ENCODE measurements around the gene TNIP2. TPM values are rescaled to one million over a fixed set of nuclear protein-coding genes. Genes with fewer than 3 reads are reported as not detected.

The TNIP2 gene
- total RNA-seq, 2 donors from 2014 or later, result 80.9 to 89.3 TPM

GRCh38 chr4:2715426-2715825 is 40.7 kb downstream of the TNIP2 start:
- Mint-ChIP-seq H3K4me1 (ENCODE audit: low read depth in 2 of 2) (peaks cover 17 to 21% of the 10 kb centered on the region in 2 donors), H3K27ac (peak overlapping the region in 1 of 2 donors; percentile 32), H3K4me3 (no peak overlapping the region), H3K9me3 (no peaks in the 10 kb centered on the region), H3K27me3 (no peaks in the 10 kb centered on the region), H3K36me3 (peaks cover 7% of the 10 kb centered on the region)
- DNase-seq (ENCODE audit: low spot score), result no peak
- ATAC-seq, result no peak

- Mint-ChIP-seq H3K9me3 (no peaks in the 10 kb centered on the region), H3K4me3 (no peak overlapping the region), H3K36me3 (peaks cover 7% of the 10 kb centered on the region), H3K4me1 (ENCODE audit: low read depth in 2 of 2) (peaks cover 17 to 21% of the 10 kb centered on the region in 2 donors), H3K27ac (no peak overlapping the region), H3K27me3 (no peaks in the 10 kb centered on the region)
- DNase-seq (ENCODE audit: low spot score), result no peak
- no peak for ATAC-seq
These were observed 41.2 kb downstream of the TNIP2 start for GRCh38 chr4:2714918-2715317.

- Mint-ChIP-seq H3K4me3 (peak overlapping the region; percentile 32), H3K9me3 (no peaks in the 10 kb centered on the region), H3K27ac (peak overlapping the region; percentile 63 to 75), H3K36me3 (peaks cover 7% of the 10 kb centered on the region), H3K27me3 (no peaks in the 10 kb centered on the region), H3K4me1 (ENCODE audit: low read depth in 2 of 2) (peaks cover 17 to 21% of the 10 kb centered on the region in 2 donors)
- DNase-seq (ENCODE audit: low spot score) (no peak), ATAC-seq (no peak)
These were observed 41.9 kb downstream of the TNIP2 start for GRCh38 chr4:2714061-2714770.

- Mint-ChIP-seq H3K27ac (peak overlapping the region; percentile 63 to 75), H3K36me3 (peaks cover 7% of the 10 kb centered on the region), H3K4me1 (ENCODE audit: low read depth in 2 of 2) (peaks cover 17 to 21% of the 10 kb centered on the region in 2 donors), H3K4me3 (peak overlapping the region; percentile 32), H3K9me3 (no peaks in the 10 kb centered on the region), H3K27me3 (no peaks in the 10 kb centered on the region)
- no peak for ATAC-seq
- no peak for DNase-seq (ENCODE audit: low spot score)
These were observed 42.8 kb downstream of the TNIP2 start for GRCh38 chr4:2713337-2713736.

- Mint-ChIP-seq H3K27me3 (no peaks in the 10 kb centered on the region), H3K36me3 (peaks cover 7% of the 10 kb centered on the region), H3K9me3 (no peaks in the 10 kb centered on the region), H3K4me1 (ENCODE audit: low read depth in 2 of 2) (peaks cover 17 to 21% of the 10 kb centered on the region in 2 donors), H3K4me3 (no peak overlapping the region), H3K27ac (peak overlapping the region; percentile 7 to 21)
- peak in 1 of 2 donors; percentile 59 for ATAC-seq
- no peak for DNase-seq (ENCODE audit: low spot score)
These were observed 43.8 kb downstream of the TNIP2 start for GRCh38 chr4:2712261-2712842.

- Mint-ChIP-seq H3K27ac (no peak overlapping the region), H3K4me3 (no peak overlapping the region), H3K36me3 (peaks cover 32% of the 10 kb centered on the region), H3K4me1 (ENCODE audit: low read depth in 2 of 2) (peaks cover 0 to 4% of the 10 kb centered on the region in 2 donors), H3K27me3 (no peaks in the 10 kb centered on the region), H3K9me3 (no peaks in the 10 kb centered on the region)
- ATAC-seq, result no peak
- no peak for DNase-seq (ENCODE audit: low spot score)
These were observed 53.4 kb downstream of the TNIP2 start for GRCh38 chr4:2702770-2703169.

- Mint-ChIP-seq H3K27me3 (no peaks in the 10 kb centered on the region), H3K4me1 (ENCODE audit: low read depth in 2 of 2) (peaks cover 3 to 4% of the 10 kb centered on the region in 2 donors), H3K4me3 (no peak overlapping the region), H3K27ac (peak overlapping the region in 1 of 2 donors; percentile 34), H3K9me3 (no peaks in the 10 kb centered on the region), H3K36me3 (peaks cover 32% of the 10 kb centered on the region)
- ATAC-seq (no peak), DNase-seq (ENCODE audit: low spot score) (no peak)
These were observed 53.8 kb downstream of the TNIP2 start for GRCh38 chr4:2702361-2702760.

- Mint-ChIP-seq H3K9me3 (no peaks in the 10 kb centered on the region), H3K27ac (no peak overlapping the region), H3K4me1 (ENCODE audit: low read depth in 2 of 2) (peaks cover 4% of the 10 kb centered on the region in 2 donors), H3K27me3 (no peaks in the 10 kb centered on the region), H3K4me3 (no peak overlapping the region), H3K36me3 (peaks cover 32% of the 10 kb centered on the region)
- no peak for DNase-seq (ENCODE audit: low spot score)
- no peak for ATAC-seq
These were observed 56.1 kb downstream of the TNIP2 start for GRCh38 chr4:2700031-2700430.

GRCh38 chr4:2699534-2699933 is 56.6 kb downstream of the TNIP2 start:
- Mint-ChIP-seq H3K9me3 (no peaks in the 10 kb centered on the region), H3K27ac (no peak overlapping the region), H3K36me3 (peaks cover 32% of the 10 kb centered on the region), H3K27me3 (no peaks in the 10 kb centered on the region), H3K4me3 (no peak overlapping the region), H3K4me1 (ENCODE audit: low read depth in 2 of 2) (peaks cover 4% of the 10 kb centered on the region in 2 donors)
- ATAC-seq (no peak), DNase-seq (ENCODE audit: low spot score) (no peak)

GRCh38 chr4:2698951-2699505 is 57.1 kb downstream of the TNIP2 start:
- Mint-ChIP-seq H3K27me3 (no peaks in the 10 kb centered on the region), H3K4me3 (no peak overlapping the region), H3K9me3 (no peaks in the 10 kb centered on the region), H3K27ac (no peak overlapping the region), H3K36me3 (peaks cover 32% of the 10 kb centered on the region), H3K4me1 (ENCODE audit: low read depth in 2 of 2) (peaks cover 4% of the 10 kb centered on the region in 2 donors)
- ATAC-seq (no peak), DNase-seq (ENCODE audit: low spot score) (no peak)

GRCh38 chr4:2698504-2698903 is 57.6 kb downstream of the TNIP2 start:
- Mint-ChIP-seq H3K4me3 (no peak overlapping the region), H3K36me3 (peaks cover 32% of the 10 kb centered on the region), H3K4me1 (ENCODE audit: low read depth in 2 of 2) (peaks cover 4% of the 10 kb centered on the region in 2 donors), H3K27ac (no peak overlapping the region), H3K27me3 (no peaks in the 10 kb centered on the region), H3K9me3 (no peaks in the 10 kb centered on the region)
- DNase-seq (ENCODE audit: low spot score), result no peak
- no peak for ATAC-seq

- peaks cover 4% of the 10 kb centered on the region in 2 donors for H3K4me1 Mint-ChIP-seq (ENCODE audit: low read depth in 2 of 2)
- no peak overlapping the region for H3K27ac Mint-ChIP-seq
- H3K36me3 Mint-ChIP-seq, result peaks cover 30% of the 10 kb centered on the region
- no peak overlapping the region for H3K4me3 Mint-ChIP-seq
- DNase-seq (ENCODE audit: low spot score) (no peak), ATAC-seq (no peak)
- no peaks in the 10 kb centered on the region for H3K27me3 Mint-ChIP-seq
- H3K9me3 Mint-ChIP-seq, result no peaks in the 10 kb centered on the region
These were observed 58.1 kb downstream of the TNIP2 start for GRCh38 chr4:2697995-2698414.

GRCh38 chr4:2696423-2696822 is 59.7 kb downstream of the TNIP2 start:
- ATAC-seq (no peak), DNase-seq (ENCODE audit: low spot score) (no peak)
- Mint-ChIP-seq H3K4me3 (no peak overlapping the region), H3K27ac (peak overlapping the region in 1 of 2 donors; percentile 49), H3K9me3 (no peaks in the 10 kb centered on the region), H3K36me3 (peaks cover 32% of the 10 kb centered on the region), H3K27me3 (no peaks in the 10 kb centered on the region), H3K4me1 (ENCODE audit: low read depth in 2 of 2) (peaks cover 10 to 15% of the 10 kb centered on the region in 2 donors)

GRCh38 chr4:2695346-2696060 is 60.6 kb downstream of the TNIP2 start:
- H3K4me1 Mint-ChIP-seq (ENCODE audit: low read depth in 2 of 2), result peaks cover 19 to 24% of the 10 kb centered on the region in 2 donors
- peaks cover 35% of the 10 kb centered on the region for H3K36me3 Mint-ChIP-seq
- H3K27me3 Mint-ChIP-seq, result no peaks in the 10 kb centered on the region
- H3K4me3 Mint-ChIP-seq, result no peak overlapping the region
- no peaks in the 10 kb centered on the region for H3K9me3 Mint-ChIP-seq
- H3K27ac Mint-ChIP-seq, result no peak overlapping the region
- ATAC-seq (no peak), DNase-seq (ENCODE audit: low spot score) (no peak)
